Mucosa of stomach (tissue), 1 donor: ENCODE results near the gene PLEKHA5.

ENCODE experiments used
- H3K27me3 ChIP-seq: one replicate; pipeline ENCODE4 v1.7.0; 2013; ENCODE audit warnings: mild to moderate bottlenecking, low read length; ENCODE audit not compliant: control insufficient read depth, insufficient read depth
- H3K36me3 ChIP-seq: one replicate; pipeline ENCODE4 v1.7.0; 2013; ENCODE audit warnings: low read length; ENCODE audit not compliant: control insufficient read depth, insufficient read depth
- H3K4me1 ChIP-seq: one replicate; pipeline ENCODE4 v1.7.0; 2013; ENCODE audit warnings: mild to moderate bottlenecking, low read length; ENCODE audit not compliant: control insufficient read depth, insufficient read depth
- H3K4me3 ChIP-seq: one replicate; pipeline ENCODE4 v1.7.0; 2013; ENCODE audit warnings: low read length
- H3K9ac ChIP-seq: one replicate; pipeline ENCODE4 v1.7.0; 2013; ENCODE audit warnings: mild to moderate bottlenecking, low read length, moderate library complexity
- H3K9me3 ChIP-seq: one replicate; pipeline ENCODE4 v1.7.0; 2013; ENCODE audit warnings: mild to moderate bottlenecking, low read length, moderate library complexity; ENCODE audit not compliant: control insufficient read depth
- donor health status: Pancreatic carcinoma.

Gene PLEKHA5

DNA sequence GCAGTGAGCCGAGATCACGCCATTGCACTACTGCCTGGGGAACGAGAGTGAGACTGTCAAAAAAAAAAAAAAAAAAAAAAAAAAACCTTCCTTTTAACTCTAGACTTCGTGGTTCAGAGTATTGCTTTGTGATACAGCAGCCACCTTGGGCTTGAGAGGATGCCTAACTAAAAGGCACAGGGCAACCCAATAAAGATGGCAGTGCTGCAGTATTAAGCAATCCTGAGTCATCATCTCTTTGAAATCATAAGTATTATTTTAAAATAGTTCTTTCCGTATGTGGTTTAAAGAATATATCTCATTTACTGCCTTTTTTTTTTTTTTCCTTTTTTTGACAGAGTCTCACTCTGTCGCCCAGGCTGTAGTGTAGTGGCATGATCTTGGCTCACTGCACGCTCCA lies 116.1 kb downstream of the PLEKHA5 start:
- no peaks in the 10 kb centered on the region for H3K27me3 ChIP-seq
- H3K4me1 ChIP-seq: no peaks in the 10 kb centered on the region
- no peak overlapping the region for H3K4me3 ChIP-seq
- H3K9ac ChIP-seq: no peak overlapping the region
- H3K36me3 ChIP-seq: no peaks in the 10 kb centered on the region
- H3K9me3 ChIP-seq: no peaks in the 10 kb centered on the region

GRCh38 chr12:19246933-19247332 lies 117.4 kb downstream of the PLEKHA5 start:
- Histone ChIP-seq H3K9ac (no peak overlapping the region), H3K4me3 (no peak overlapping the region), H3K36me3 (no peaks in the 10 kb centered on the region), H3K9me3 (no peaks in the 10 kb centered on the region), H3K27me3 (no peaks in the 10 kb centered on the region), H3K4me1 (no peaks in the 10 kb centered on the region)

- no peaks in the 10 kb centered on the region for H3K27me3 ChIP-seq
- no peak overlapping the region for H3K9ac ChIP-seq
- H3K4me1 ChIP-seq: no peaks in the 10 kb centered on the region
- no peaks in the 10 kb centered on the region for H3K36me3 ChIP-seq
- H3K9me3 ChIP-seq: no peaks in the 10 kb centered on the region
- no peak overlapping the region for H3K4me3 ChIP-seq
These were observed 119.5 kb downstream of the PLEKHA5 start for GRCh38 chr12:19248929-19249602.

- no peaks in the 10 kb centered on the region for H3K27me3 ChIP-seq
- no peak overlapping the region for H3K4me3 ChIP-seq
- H3K9ac ChIP-seq: no peak overlapping the region
- no peaks in the 10 kb centered on the region for H3K4me1 ChIP-seq
- no peaks in the 10 kb centered on the region for H3K9me3 ChIP-seq
- H3K36me3 ChIP-seq: no peaks in the 10 kb centered on the region
These were observed 122.1 kb downstream of the PLEKHA5 start for GRCh38 chr12:19251481-19252132.

DNA sequence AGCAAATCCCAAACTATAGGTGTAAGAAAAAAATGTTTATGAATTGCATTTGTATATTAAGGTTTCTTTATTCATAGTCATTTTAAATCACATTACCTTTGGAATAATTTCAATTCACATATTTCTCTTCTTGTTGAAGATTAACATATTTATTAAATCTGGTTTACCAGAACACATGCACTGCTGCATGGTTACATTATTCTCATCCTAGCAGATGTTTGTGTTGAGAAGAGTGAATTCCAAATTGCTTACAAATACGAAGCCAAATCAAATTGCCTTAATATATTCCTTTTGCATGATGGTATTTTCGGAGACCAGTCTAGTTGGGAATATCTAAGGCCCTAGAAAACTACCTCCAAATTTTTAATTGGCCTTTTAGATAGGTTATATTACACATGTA lies 130.6 kb downstream of the PLEKHA5 start:
- Histone ChIP-seq H3K36me3 (no peaks in the 10 kb centered on the region), H3K9ac (no peak overlapping the region), H3K4me3 (no peak overlapping the region), H3K9me3 (no peaks in the 10 kb centered on the region), H3K4me1 (no peaks in the 10 kb centered on the region), H3K27me3 (no peaks in the 10 kb centered on the region)

- Histone ChIP-seq H3K4me3 (no peak overlapping the region), H3K27me3 (no peaks in the 10 kb centered on the region), H3K9me3 (no peaks in the 10 kb centered on the region), H3K4me1 (no peaks in the 10 kb centered on the region), H3K36me3 (no peaks in the 10 kb centered on the region), H3K9ac (no peak overlapping the region)
These were observed 132.2 kb downstream of the PLEKHA5 start for GRCh38 chr12:19261773-19262172.

GRCh38 chr12:19263672-19264071 lies 134.1 kb downstream of the PLEKHA5 start:
- H3K4me3 ChIP-seq: no peak overlapping the region
- no peaks in the 10 kb centered on the region for H3K27me3 ChIP-seq
- no peaks in the 10 kb centered on the region for H3K9me3 ChIP-seq
- no peaks in the 10 kb centered on the region for H3K4me1 ChIP-seq
- no peak overlapping the region for H3K9ac ChIP-seq
- peaks cover 3% of the 10 kb centered on the region for H3K36me3 ChIP-seq

GRCh38 chr12:19273482-19274330 lies 144.2 kb downstream of the PLEKHA5 start:
- H3K36me3 ChIP-seq: peaks cover under 1% of the 10 kb centered on the region
- no peak overlapping the region for H3K9ac ChIP-seq
- H3K9me3 ChIP-seq: no peaks in the 10 kb centered on the region

DNA sequence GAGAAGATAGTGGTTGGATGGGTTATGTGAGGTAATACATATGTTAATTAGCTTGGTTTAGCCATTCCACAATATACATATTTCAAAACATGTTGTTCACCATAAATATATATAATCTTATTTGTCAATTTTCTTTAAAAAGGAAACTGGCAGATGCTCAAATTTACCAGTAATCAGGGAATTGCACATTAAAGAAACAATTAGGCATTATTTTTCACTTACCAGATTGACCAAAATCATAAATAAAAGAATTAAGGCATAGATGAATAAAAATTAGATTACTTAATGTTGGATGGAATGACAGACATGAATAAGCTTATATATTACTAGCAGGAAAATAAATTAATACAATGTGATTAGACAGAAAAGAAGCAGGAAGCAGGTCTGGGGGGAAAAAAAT lies 147.2 kb downstream of the PLEKHA5 start:
- peaks cover 7% of the 10 kb centered on the region for H3K4me1 ChIP-seq
- no peak overlapping the region for H3K4me3 ChIP-seq
- H3K27me3 ChIP-seq: no peaks in the 10 kb centered on the region
- no peaks in the 10 kb centered on the region for H3K9me3 ChIP-seq
- H3K9ac ChIP-seq: no peak overlapping the region
- no peaks in the 10 kb centered on the region for H3K36me3 ChIP-seq

More at GRCh38 chr12:19273482-19274330, 144.2 kb downstream of the PLEKHA5 start:
- H3K27me3 ChIP-seq: no peaks in the 10 kb centered on the region
- H3K4me3 ChIP-seq: no peak overlapping the region
- H3K4me1 ChIP-seq: peaks cover 7% of the 10 kb centered on the region

DNA sequence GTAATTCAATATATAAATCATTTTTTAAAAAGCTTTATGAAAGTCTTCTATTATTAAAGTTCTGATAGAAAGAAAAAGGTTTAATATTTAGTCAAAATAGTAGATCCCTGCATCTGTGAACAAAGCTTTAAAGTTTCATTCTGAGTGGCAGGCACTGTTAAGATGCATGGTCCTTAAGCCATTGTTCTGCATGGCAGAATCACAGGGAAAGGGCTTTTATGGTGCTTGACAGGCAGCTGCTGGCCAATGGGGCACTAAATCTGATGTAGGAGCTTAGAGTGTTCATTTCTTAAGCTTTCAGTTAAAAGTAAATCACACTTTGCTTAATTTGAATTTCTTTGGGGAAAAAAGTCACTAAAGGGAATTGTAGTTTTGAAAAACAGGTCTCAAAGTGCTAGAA lies 148.2 kb downstream of the PLEKHA5 start:
- H3K9me3 ChIP-seq: no peaks in the 10 kb centered on the region
- H3K36me3 ChIP-seq: no peaks in the 10 kb centered on the region
- no peak overlapping the region for H3K9ac ChIP-seq
- H3K4me1 ChIP-seq: peaks cover 7% of the 10 kb centered on the region
- H3K27me3 ChIP-seq: no peaks in the 10 kb centered on the region
- H3K4me3 ChIP-seq: no peak overlapping the region

DNA sequence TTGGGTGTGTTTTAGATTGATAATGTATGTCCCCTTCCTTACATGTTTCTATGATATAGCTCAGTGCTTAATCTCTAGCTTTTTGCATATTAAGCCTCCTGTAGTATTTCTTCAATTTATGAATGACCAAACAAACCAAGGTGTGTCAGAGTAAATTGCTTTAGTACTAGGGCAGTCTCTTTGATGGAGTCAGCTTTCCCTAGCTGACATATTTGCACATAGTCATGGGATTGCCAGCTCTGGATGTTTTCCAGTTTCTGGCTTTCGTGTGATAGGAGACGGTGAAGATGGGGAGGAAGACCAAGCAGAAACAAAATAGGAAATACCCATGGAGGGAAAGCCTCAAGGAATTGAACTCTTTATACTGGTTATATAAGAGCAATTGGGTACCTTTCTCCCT lies 148.9 kb downstream of the PLEKHA5 start:
- H3K9ac ChIP-seq: no peak overlapping the region
- no peak overlapping the region for H3K4me3 ChIP-seq
- peaks cover 4% of the 10 kb centered on the region for H3K4me1 ChIP-seq
- H3K36me3 ChIP-seq: no peaks in the 10 kb centered on the region
- no peaks in the 10 kb centered on the region for H3K27me3 ChIP-seq
- H3K9me3 ChIP-seq: no peaks in the 10 kb centered on the region

GRCh38 chr12:19282133-19282699 lies 152.7 kb downstream of the PLEKHA5 start:
- Histone ChIP-seq H3K4me1 (no peaks in the 10 kb centered on the region), H3K36me3 (no peaks in the 10 kb centered on the region), H3K4me3 (no peak overlapping the region), H3K27me3 (no peaks in the 10 kb centered on the region), H3K9me3 (no peaks in the 10 kb centered on the region), H3K9ac (no peak overlapping the region)
